HL-60 (cell line): Measurements from ENCODE around the gene PIGN.

Source experiments
- DNase-seq, 2 experiments: peaks; one replicate each; pipeline ENCODE4 v3.0.0-alpha.2; 2010 to 2020; ENCODE audit warnings: low read depth in 1 of 2, low spot score in 1 of 2
- H3K27ac ChIP-seq: fragments of 250-450 bp; sonication (Bioruptor Pico); replicated peaks from 2 replicates; pipeline ENCODE4 v1.5.1; 2020; ENCODE audit warnings: mild to moderate bottlenecking, moderate library complexity
- H3K27me3 ChIP-seq: fragments of 250-450 bp; sonication (Bioruptor Pico); 2 replicates; pipeline ENCODE4 v1.5.1; 2021; ENCODE audit warnings: mild to moderate bottlenecking, moderate library complexity; ENCODE audit not compliant: insufficient read depth, poor library complexity, severe bottlenecking
- H3K4me3 ChIP-seq: replicated peaks from 2 replicates; pipeline ENCODE4 v1.5.1; 2011; ENCODE audit warnings: mild to moderate bottlenecking, control low read depth, low read length; ENCODE audit not compliant: insufficient read depth
- CTCF ChIP-seq: IDR thresholded peaks from one replicate; pipeline ENCODE4 v1.5.1; 2011; ENCODE audit warnings: low read length, control low read depth, inconsistent platforms; ENCODE audit not compliant: insufficient read depth
- GABPA ChIP-seq: IDR thresholded peaks from 2 replicates; pipeline ENCODE4 v1.6.1; 2012; ENCODE audit warnings: low read depth
- POLR2AphosphoS5 ChIP-seq: IDR thresholded peaks from 2 replicates; pipeline ENCODE4 v1.6.1; 2012; ENCODE audit warnings: low read depth
- REST ChIP-seq: IDR thresholded peaks from 2 replicates; pipeline ENCODE4 v1.6.1; 2012; ENCODE audit warnings: low read depth; ENCODE audit not compliant: insufficient replicate concordance
- SPI1 ChIP-seq: IDR thresholded peaks from 2 replicates; pipeline ENCODE4 v1.6.1; 2012; ENCODE audit warnings: low read depth, mild to moderate bottlenecking, borderline replicate concordance

The PIGN gene

GRCh38 chr18:62210138-62210537 lies 23.3 kb upstream of the PIGN start:
- no peak for DNase-seq
- no peaks in the 10 kb centered on the region for H3K27me3 ChIP-seq
- TF ChIP-seq CTCF (no peak), GABPA (no peak), SPI1 (no peak), POLR2AphosphoS5 (no peak), REST (no peak)
- no peak overlapping the region for H3K4me3 ChIP-seq
- H3K27ac ChIP-seq = no peak overlapping the region

- TF ChIP-seq POLR2AphosphoS5 (no peak), REST (no peak), GABPA (no peak), SPI1 (no peak), CTCF (no peak)
- H3K27ac ChIP-seq = no peak overlapping the region
- peak in 1 of 2 experiments; percentile 33 for DNase-seq
Measured at GRCh38 chr18:62209046-62209445, 22.2 kb upstream of the PIGN start.

GRCh38 chr18:62206593-62206992 lies 19.7 kb upstream of the PIGN start:
- Histone ChIP-seq H3K27ac (no peak overlapping the region), H3K4me3 (no peak overlapping the region), H3K27me3 (no peaks in the 10 kb centered on the region)
- TF ChIP-seq CTCF (no peak), REST (no peak), SPI1 (no peak), GABPA (no peak), POLR2AphosphoS5 (no peak)
- no peak for DNase-seq

More at GRCh38 chr18:62209046-62209445, 22.2 kb upstream of the PIGN start:
- H3K27me3 ChIP-seq = no peaks in the 10 kb centered on the region
- no peak overlapping the region for H3K4me3 ChIP-seq
